ENCODE results near the gene NCOA7. TPM values are rescaled to one million over a fixed set of nuclear protein-coding genes. Genes with fewer than 3 reads are reported as not detected.
"Not testable (repeated sequence)": the region's sequence is repeated elsewhere in the genome, so short reads cannot be mapped to it uniquely, and the experiment has no call there.

NCOA7 gene
- total RNA-seq, 1 donor from 2014 or later: 56.1 TPM

DNA sequence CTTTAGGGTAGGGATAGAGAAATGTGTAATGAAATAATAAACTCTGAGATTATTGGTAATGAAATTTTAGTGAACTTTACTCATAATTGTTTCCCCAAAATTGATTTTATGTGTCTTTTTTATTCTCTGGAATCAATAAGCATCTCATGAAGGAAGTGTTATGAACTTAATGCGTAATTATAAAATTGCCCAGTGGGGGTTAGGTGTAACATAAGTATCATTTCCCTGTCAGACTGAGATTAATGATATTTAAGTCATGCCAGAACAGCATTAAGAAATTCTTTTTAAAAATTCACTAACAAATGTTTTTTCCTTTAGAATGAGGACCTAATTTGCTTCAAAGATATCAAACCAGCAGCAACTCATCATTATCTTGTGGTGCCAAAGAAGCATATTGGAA is 175.8 kb downstream of the NCOA7 start:
- intact Hi-C loops (cut with micrococcal nuclease): no loop called here
- no peak for DNase-seq (ENCODE audit: low spot score)
- Mint-ChIP-seq H3K36me3 (ENCODE audit: low read depth) (peaks cover 8% of the 10 kb centered on the region), H3K27ac (no peak overlapping the region), H3K27me3 (ENCODE audit: insufficient read depth) (no peaks in the 10 kb centered on the region), H3K4me1 (ENCODE audit: low read depth) (no peaks in the 10 kb centered on the region), H3K9me3 (no peaks in the 10 kb centered on the region), H3K4me3 (no peak overlapping the region)

DNA sequence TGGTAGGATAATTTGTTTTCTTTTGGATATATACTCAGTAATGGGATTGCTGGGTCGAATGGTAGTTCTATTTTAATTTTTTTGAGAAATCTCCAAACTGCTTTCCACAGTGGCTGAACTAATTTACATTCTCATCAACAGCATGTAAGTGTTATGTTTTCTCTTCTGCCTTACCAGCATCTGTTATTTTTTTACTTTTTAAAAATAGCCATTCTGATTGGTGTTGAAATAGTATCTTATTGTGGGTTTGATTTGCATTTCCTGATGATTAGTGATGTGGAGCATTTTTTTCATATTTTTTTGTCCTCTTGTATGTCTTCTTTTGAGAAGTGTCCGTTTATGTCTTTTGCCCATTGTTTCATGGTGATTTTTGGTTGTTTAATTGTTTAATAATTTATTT is 177.7 kb downstream of the NCOA7 start:
- intact Hi-C loops (cut with micrococcal nuclease): no loop called here
- H3K36me3 Mint-ChIP-seq (ENCODE audit: low read depth): peaks cover 11% of the 10 kb centered on the region
- H3K27ac Mint-ChIP-seq: no peak overlapping the region
- H3K27me3 Mint-ChIP-seq (ENCODE audit: insufficient read depth): no peaks in the 10 kb centered on the region
- H3K4me1 Mint-ChIP-seq (ENCODE audit: low read depth): no peaks in the 10 kb centered on the region
- no peak overlapping the region for H3K4me3 Mint-ChIP-seq
- H3K9me3 Mint-ChIP-seq: no peaks in the 10 kb centered on the region
- DNase-seq (ENCODE audit: low spot score): no peak

DNA sequence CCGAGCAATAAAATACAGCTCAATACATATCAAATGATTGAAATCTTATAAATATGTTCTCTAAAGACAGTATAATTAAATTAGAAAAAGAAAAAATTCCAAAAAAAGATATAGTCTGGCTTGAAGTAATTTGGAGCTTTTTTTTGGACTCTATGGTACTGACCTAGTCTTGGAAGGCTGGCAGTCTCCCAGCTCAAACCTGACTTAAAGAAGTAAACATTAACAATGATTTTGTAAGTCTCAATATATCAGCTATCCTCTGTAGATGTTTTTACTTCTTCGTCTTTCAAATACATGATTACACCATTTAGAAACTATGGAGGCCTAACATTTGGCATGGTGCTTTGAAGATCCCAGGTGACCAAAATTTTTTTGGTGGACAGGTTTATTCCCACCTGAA is 180.0 kb downstream of the NCOA7 start:
- H3K36me3 Mint-ChIP-seq (ENCODE audit: low read depth): peaks cover 11% of the 10 kb centered on the region
- DNase-seq (ENCODE audit: low spot score): no peak
- H3K4me1 Mint-ChIP-seq (ENCODE audit: low read depth): peaks cover 6% of the 10 kb centered on the region
- H3K27ac Mint-ChIP-seq: no peak overlapping the region
- no peaks in the 10 kb centered on the region for H3K9me3 Mint-ChIP-seq
- intact Hi-C loops (cut with micrococcal nuclease): loop anchor here (10.0 kb wide), 1 partner anchor 816 kb away; the partner anchor contains the start of gene TPD52L1
- no peaks in the 10 kb centered on the region for H3K27me3 Mint-ChIP-seq (ENCODE audit: insufficient read depth)
- H3K4me3 Mint-ChIP-seq: no peak overlapping the region

DNA sequence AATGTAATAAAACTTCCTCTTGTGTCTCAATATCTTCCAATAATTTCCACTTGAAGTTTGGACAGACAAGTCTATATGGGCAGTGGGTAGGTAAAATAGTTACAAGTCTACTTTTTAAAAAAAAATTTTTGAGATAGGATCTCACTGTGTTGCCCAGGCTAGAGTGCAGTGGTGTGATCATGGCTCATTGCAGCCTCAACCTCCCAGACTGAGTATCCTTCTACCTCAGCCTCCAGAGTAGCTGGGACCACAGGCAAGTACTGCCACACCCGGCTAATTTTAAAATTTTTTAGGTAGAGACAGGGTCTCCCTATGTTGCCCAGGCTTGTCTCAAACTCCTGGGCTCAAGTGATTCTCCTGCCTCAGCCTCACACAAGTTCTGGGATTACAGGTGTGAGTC is 181.7 kb downstream of the NCOA7 start:
- intact Hi-C loops (cut with micrococcal nuclease): loop anchor here (10.0 kb wide), 1 partner anchor 818 kb away; the partner anchor contains the start of gene TPD52L1
- not testable (repeated sequence) for H3K27me3 Mint-ChIP-seq (ENCODE audit: insufficient read depth); H3K27ac Mint-ChIP-seq; DNase-seq (ENCODE audit: low spot score); H3K9me3 Mint-ChIP-seq; H3K4me3 Mint-ChIP-seq; H3K4me1 Mint-ChIP-seq (ENCODE audit: low read depth)
- peaks cover 11% of the 10 kb centered on the region for H3K36me3 Mint-ChIP-seq (ENCODE audit: low read depth)

DNA sequence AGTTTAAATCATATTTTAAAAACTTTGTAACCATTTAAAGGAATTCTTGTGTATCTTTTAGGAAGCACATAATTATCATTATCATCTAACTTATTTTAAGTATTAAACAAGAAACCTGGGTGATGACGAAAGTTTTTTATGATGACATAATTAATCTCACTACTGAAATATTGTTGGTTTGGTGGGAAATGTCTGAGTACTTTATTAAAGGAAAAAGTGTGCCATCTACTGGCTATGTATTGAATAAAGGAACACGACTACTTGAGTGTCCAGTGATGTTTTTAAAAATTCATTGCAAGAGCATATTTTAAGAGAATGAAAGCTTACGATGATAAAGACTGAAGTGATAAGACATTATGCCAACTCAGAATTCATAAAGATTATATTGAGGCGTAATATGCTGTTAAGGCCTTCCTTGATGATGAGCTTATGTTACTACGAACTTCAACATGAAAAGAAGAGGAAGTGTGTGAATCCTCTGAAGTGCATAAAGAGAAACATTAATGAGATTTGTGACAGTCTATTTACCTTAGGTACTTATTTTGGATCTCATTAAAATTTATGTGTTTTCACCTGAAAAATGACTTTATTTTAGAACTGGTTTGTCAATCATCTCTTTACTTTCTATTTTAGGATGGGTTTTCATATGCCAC is 183.6 kb downstream of the NCOA7 start:
- Mint-ChIP-seq H3K27me3 (ENCODE audit: insufficient read depth) (no peaks in the 10 kb centered on the region), H3K36me3 (ENCODE audit: low read depth) (peaks cover 8% of the 10 kb centered on the region), H3K9me3 (no peaks in the 10 kb centered on the region), H3K4me3 (no peak overlapping the region), H3K4me1 (ENCODE audit: low read depth) (peaks cover 6% of the 10 kb centered on the region), H3K27ac (peak overlapping the region; percentile 10)
- no peak for DNase-seq (ENCODE audit: low spot score)
- intact Hi-C loops (cut with micrococcal nuclease): loop anchor here (1.0 to 10.0 kb wide), 7 partner anchors 12 to 820 kb away; partner anchors contain the start of genes HINT3, TPD52L1 and TRMT11

DNA sequence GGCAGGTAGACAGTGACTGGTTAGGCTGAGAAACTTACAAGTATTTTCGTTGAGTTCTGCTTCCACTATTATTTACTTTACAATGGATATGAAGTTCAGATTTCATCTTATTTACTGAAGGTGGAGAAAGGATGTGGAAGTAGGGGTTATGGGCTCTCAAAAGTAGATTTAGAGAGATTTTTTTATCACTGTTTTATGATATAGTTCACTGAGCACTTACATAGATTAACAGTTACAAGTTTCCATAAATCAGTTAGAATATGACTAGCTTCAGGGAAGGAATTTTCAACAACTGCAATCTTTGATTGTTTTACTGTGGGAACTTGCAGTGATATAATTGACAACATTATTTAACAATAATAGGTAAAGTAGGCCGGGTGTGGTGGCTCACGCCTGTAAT is 188.3 kb downstream of the NCOA7 start:
- H3K9me3 Mint-ChIP-seq: no peaks in the 10 kb centered on the region
- DNase-seq (ENCODE audit: low spot score): no peak
- H3K4me1 Mint-ChIP-seq (ENCODE audit: low read depth): peaks cover 6% of the 10 kb centered on the region
- no peaks in the 10 kb centered on the region for H3K27me3 Mint-ChIP-seq (ENCODE audit: insufficient read depth)
- no peak overlapping the region for H3K27ac Mint-ChIP-seq
- H3K36me3 Mint-ChIP-seq (ENCODE audit: low read depth): peaks cover 3% of the 10 kb centered on the region
- intact Hi-C loops (cut with micrococcal nuclease): loop anchor here (10.0 kb wide), 1 partner anchor 824 kb away; the partner anchor contains the start of gene TPD52L1
- H3K4me3 Mint-ChIP-seq: no peak overlapping the region

Other genes starting within 250 kb of the NCOA7 start
- not detected in 2 replicates for gene HEY2, start 41.3 kb upstream of the NCOA7 start, total RNA-seq
- 9.4 and 9.6 TPM in 2 replicates for gene HINT3, start 165.8 kb downstream of the NCOA7 start, total RNA-seq
- gene TRMT11, start 195.6 kb downstream of the NCOA7 start, total RNA-seq: 27.9 and 29.1 TPM in 2 replicates